Measurements from ENCODE around the gene GZMM. TPM values are rescaled to one million over a fixed set of nuclear protein-coding genes. Genes with fewer than 3 reads are reported as not detected.

Gene GZMM
- polyA plus RNA-seq, 1 experiment, result not detected

DNA sequence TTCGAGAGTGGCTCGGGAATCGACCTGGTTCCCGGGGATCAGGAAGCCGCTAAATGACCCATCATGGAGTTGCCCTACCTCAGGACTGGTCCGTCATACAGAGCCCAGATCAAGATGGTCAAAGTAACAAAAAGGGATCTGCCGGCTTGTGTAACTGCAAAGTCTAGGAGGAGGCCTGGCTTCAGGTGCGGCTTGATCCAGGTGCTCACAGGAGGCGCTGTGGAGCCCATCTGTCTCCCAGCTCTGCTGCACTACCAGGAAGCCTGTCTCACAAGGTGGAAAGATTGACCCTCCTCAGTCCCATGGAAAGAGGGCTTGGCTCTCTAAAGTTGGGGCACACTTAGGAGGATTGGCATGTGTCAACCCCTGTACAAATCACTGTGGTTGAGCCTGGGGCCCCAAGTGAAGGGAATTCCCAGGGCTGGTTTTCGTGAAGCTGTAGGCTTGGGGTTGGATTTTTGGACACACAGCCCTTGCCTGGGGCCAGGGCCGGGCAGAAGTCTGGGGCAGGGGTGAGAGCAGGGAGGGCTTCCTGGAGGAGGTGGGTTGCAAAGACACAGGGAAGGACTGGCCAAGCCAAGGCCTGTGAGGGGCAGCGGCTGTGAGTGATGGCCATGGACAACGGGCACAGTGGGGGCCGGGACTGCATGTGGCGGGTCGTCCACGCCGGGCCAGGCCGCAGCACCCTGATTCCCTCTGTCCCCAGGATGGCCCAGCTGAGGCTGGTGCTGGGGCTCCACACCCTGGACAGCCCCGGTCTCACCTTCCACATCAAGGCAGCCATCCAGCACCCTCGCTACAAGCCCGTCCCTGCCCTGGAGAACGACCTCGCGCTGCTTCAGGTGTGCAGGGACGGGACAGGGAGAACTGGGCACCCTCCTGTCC lies 4.2 kb downstream of the GZMM start:
- CTCF ChIA-PET, result no interaction called here
- Histone ChIP-seq H3K9me3 (ENCODE audit: control insufficient read depth, insufficient read depth, low read length) (no peaks in the 10 kb centered on the region; the same call in 1 of the 2 replicates), H3K27me3 (ENCODE audit: control insufficient read depth, insufficient read depth, low read length) (no peaks in the 10 kb centered on the region), H3K4me3 (ENCODE audit: low read depth, low read length) (no peak overlapping the region), H3K27ac (ENCODE audit: low read depth, low read length) (no peak overlapping the region)
- no peak for DNase-seq (ENCODE audit: low read depth, low spot score)
- TF ChIP-seq, protein P1, sequence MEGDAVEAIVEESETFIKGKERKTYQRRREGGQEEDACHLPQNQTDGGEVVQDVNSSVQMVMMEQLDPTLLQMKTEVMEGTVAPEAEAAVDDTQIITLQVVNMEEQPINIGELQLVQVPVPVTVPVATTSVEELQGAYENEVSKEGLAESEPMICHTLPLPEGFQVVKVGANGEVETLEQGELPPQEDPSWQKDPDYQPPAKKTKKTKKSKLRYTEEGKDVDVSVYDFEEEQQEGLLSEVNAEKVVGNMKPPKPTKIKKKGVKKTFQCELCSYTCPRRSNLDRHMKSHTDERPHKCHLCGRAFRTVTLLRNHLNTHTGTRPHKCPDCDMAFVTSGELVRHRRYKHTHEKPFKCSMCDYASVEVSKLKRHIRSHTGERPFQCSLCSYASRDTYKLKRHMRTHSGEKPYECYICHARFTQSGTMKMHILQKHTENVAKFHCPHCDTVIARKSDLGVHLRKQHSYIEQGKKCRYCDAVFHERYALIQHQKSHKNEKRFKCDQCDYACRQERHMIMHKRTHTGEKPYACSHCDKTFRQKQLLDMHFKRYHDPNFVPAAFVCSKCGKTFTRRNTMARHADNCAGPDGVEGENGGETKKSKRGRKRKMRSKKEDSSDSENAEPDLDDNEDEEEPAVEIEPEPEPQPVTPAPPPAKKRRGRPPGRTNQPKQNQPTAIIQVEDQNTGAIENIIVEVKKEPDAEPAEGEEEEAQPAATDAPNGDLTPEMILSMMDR (IDR thresholded peaks at IDR 0.05; ENCODE audit: low read depth, low read length), result no peak
- POLR2A ChIA-PET, result interaction anchor here (0.8 kb wide), 1 partner anchor 25 kb away, joined by 4 read pairs; the partner anchor contains the start of gene BSG

DNA sequence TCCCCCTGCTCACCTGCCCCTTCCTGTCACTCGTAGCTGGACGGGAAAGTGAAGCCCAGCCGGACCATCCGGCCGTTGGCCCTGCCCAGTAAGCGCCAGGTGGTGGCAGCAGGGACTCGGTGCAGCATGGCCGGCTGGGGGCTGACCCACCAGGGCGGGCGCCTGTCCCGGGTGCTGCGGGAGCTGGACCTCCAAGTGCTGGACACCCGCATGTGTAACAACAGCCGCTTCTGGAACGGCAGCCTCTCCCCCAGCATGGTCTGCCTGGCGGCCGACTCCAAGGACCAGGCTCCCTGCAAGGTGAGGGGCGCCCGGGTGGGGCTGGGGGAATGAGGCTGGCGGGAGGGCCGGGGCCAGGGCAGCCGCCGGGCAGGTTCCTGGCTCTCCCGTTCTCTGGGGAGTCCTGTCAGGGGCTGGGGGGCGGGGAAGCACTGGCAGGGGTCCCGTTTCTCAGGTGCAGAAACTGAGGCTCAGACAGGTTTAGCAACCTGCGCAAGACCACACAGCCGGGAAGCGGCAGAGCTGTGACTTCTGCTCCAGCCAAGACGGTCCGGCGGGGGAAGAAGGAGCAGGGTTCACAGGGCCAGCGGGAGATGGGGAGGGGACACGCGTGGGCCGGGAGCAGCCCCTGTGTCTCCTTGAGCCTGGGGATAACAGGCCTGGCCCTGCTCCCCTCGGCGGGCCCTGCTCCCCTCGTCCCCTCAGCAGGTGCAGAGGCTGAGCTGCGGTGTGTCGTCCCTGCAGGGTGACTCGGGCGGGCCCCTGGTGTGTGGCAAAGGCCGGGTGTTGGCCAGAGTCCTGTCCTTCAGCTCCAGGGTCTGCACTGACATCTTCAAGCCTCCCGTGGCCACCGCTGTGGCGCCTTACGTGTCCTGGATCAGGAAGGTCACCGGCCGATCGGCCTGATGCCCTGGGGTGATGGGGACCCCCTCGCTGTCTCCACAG lies 5.3 kb downstream of the GZMM start:
- no peaks in the 10 kb centered on the region for H3K27me3 ChIP-seq (ENCODE audit: control insufficient read depth, insufficient read depth, low read length)
- no peaks in the 10 kb centered on the region; the same call in 1 of the 2 replicates for H3K9me3 ChIP-seq (ENCODE audit: control insufficient read depth, insufficient read depth, low read length)
- no peak overlapping the region for H3K27ac ChIP-seq (ENCODE audit: low read depth, low read length)
- ChIA-PET CTCF (no interaction called here), POLR2A (interaction anchor here (0.6 kb wide), 1 partner anchor 150 kb away, joined by 3 read pairs; no protein-coding TSS in a partner anchor)
- H3K4me3 ChIP-seq (ENCODE audit: low read depth, low read length), result no peak overlapping the region
- TF ChIP-seq, protein P1 (IDR thresholded peaks at IDR 0.05; ENCODE audit: low read depth, low read length), result no peak
- no peak for DNase-seq (ENCODE audit: low read depth, low spot score)

DNA sequence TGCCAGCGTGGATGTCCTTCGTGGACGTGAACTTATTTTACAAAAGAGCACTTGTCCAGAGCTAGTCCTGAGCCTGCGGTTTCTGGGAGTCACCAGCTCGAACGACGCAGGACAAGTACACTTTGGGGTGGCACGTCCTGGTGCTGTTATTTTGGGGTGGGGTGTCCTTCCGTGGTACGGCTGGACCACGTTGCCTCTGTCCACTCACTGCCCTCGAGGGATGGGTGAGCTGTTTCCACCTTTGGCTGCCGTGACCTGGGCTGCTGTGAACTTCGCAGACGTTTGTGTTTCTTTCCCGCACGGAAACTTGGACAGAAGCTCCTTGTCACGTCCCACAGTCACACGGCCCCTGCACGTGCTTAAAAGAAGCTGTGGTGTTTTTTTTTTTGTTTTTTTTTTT lies 11.0 kb downstream of the GZMM start:
- POLR2A ChIA-PET, result no interaction called here
- no peak overlapping the region for H3K27ac ChIP-seq (ENCODE audit: low read depth, low read length)
- CTCF ChIA-PET, result interaction anchor here (1.0 kb wide), 1 partner anchor 22 kb away, joined by 3 read pairs; no protein-coding TSS in a partner anchor
- no peaks in the 10 kb centered on the region for H3K27me3 ChIP-seq (ENCODE audit: control insufficient read depth, insufficient read depth, low read length)
- no peak overlapping the region for H3K4me3 ChIP-seq (ENCODE audit: low read depth, low read length)
- DNase-seq (ENCODE audit: low read depth, low spot score), result no peak
- TF ChIP-seq, protein P1 (IDR thresholded peaks at IDR 0.05; ENCODE audit: low read depth, low read length), result no peak
- no peaks in the 10 kb centered on the region; the same call in 1 of the 2 replicates for H3K9me3 ChIP-seq (ENCODE audit: control insufficient read depth, insufficient read depth, low read length)

DNA sequence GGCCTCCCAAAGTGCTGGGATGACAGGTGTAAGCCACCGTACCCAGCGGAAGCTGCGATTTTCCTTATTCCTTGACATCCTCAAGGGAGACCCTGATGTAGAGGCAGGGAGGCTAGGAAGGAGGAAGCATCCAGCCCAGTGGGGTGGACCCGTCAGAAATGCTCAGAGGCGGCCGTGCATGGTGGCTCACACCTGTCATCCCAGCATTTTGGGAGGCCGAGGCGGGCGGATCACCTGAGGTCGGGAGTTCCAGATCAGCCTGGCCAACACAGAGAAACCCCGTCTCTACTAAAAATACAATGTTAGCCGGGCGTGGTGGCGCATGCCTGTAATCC lies 11.6 kb downstream of the GZMM start:
- TF ChIP-seq, protein P1 (IDR thresholded peaks at IDR 0.05; ENCODE audit: low read depth, low read length), result no peak
- DNase-seq (ENCODE audit: low read depth, low spot score), result no peak
- ChIA-PET CTCF (interaction anchor here (1.0 kb wide), 1 partner anchor 23 kb away, joined by 3 read pairs; no protein-coding TSS in a partner anchor), POLR2A (interaction anchor here (1.0 kb wide), 1 partner anchor 17 kb away, joined by 5 read pairs; no protein-coding TSS in a partner anchor)
- H3K4me3 ChIP-seq (ENCODE audit: low read depth, low read length), result no peak overlapping the region
- H3K9me3 ChIP-seq (ENCODE audit: control insufficient read depth, insufficient read depth, low read length), result no peaks in the 10 kb centered on the region; the same call in 1 of the 2 replicates
- no peaks in the 10 kb centered on the region for H3K27me3 ChIP-seq (ENCODE audit: control insufficient read depth, insufficient read depth, low read length)
- no peak overlapping the region for H3K27ac ChIP-seq (ENCODE audit: low read depth, low read length)

Data from AG04450 (cell line).